BE2C (cell line): ENCODE measurements around the gene PRKG1.

ENCODE experiments used
- DNase-seq: peaks from one replicate; pipeline ENCODE4 v3.0.0-alpha.2; 2020
- H3K27me3 ChIP-seq: fragments of 250-450 bp; sonication (Bioruptor Pico); 2 replicates; pipeline ENCODE4 v1.5.1; 2020; ENCODE audit warnings: mild to moderate bottlenecking
- H3K36me3 ChIP-seq: fragments of 250-450 bp; sonication (Bioruptor Pico); 2 replicates; pipeline ENCODE4 v1.5.1; 2020; ENCODE audit warnings: mild to moderate bottlenecking
- H3K4me1 ChIP-seq: fragments of 250-450 bp; sonication (Bioruptor Pico); 2 replicates; pipeline ENCODE4 v1.5.1; 2020
- H3K4me3 ChIP-seq: 2 replicates; pipeline ENCODE4 v1.5.1; 2011; ENCODE audit warnings: low read depth, low read length
- H3K9me3 ChIP-seq: fragments of 250-450 bp; sonication (Bioruptor Pico); 2 replicates; pipeline ENCODE4 v1.5.1; 2020
- CTCF ChIP-seq: IDR thresholded peaks from 2 replicates; pipeline ENCODE4 v1.5.1; 2012; ENCODE audit warnings: mild to moderate bottlenecking, low read depth, low read length

PRKG1 gene

GRCh38 chr10:51596695-51597094 is 522.4 kb downstream of the PRKG1 start:
- Histone ChIP-seq H3K4me3 (no peak overlapping the region), H3K36me3 (no peaks in the 10 kb centered on the region), H3K9me3 (no peaks in the 10 kb centered on the region), H3K4me1 (no peaks in the 10 kb centered on the region), H3K27me3 (no peaks in the 10 kb centered on the region)
- no peak for DNase-seq
- no peak for TF ChIP-seq CTCF

GRCh38 chr10:51599647-51600046 is 525.4 kb downstream of the PRKG1 start:
- Histone ChIP-seq H3K36me3 (no peaks in the 10 kb centered on the region), H3K4me1 (no peaks in the 10 kb centered on the region), H3K27me3 (no peaks in the 10 kb centered on the region), H3K4me3 (no peak overlapping the region), H3K9me3 (no peaks in the 10 kb centered on the region)
- TF ChIP-seq CTCF = no peak
- DNase-seq = no peak

GRCh38 chr10:51602326-51602725 is 528.0 kb downstream of the PRKG1 start:
- Histone ChIP-seq H3K4me3 (no peak overlapping the region), H3K36me3 (no peaks in the 10 kb centered on the region), H3K4me1 (no peaks in the 10 kb centered on the region), H3K9me3 (no peaks in the 10 kb centered on the region), H3K27me3 (no peaks in the 10 kb centered on the region)
- no peak for DNase-seq
- TF ChIP-seq CTCF = no peak

- Histone ChIP-seq H3K9me3 (no peaks in the 10 kb centered on the region), H3K36me3 (no peaks in the 10 kb centered on the region), H3K4me1 (no peaks in the 10 kb centered on the region), H3K4me3 (no peak overlapping the region), H3K27me3 (no peaks in the 10 kb centered on the region)
- TF ChIP-seq CTCF = no peak
- DNase-seq = no peak
Observed at GRCh38 chr10:51604579-51604978, 530.3 kb downstream of the PRKG1 start.

GRCh38 chr10:51606825-51607462 is 532.7 kb downstream of the PRKG1 start:
- no peak for DNase-seq
- Histone ChIP-seq H3K27me3 (no peaks in the 10 kb centered on the region), H3K36me3 (no peaks in the 10 kb centered on the region), H3K9me3 (no peaks in the 10 kb centered on the region), H3K4me3 (no peak overlapping the region), H3K4me1 (no peaks in the 10 kb centered on the region)
- TF ChIP-seq CTCF = no peak

GRCh38 chr10:51607463-51607835 is 533.2 kb downstream of the PRKG1 start:
- no peak overlapping the region for H3K4me3 ChIP-seq
- no peaks in the 10 kb centered on the region for H3K27me3 ChIP-seq

More at GRCh38 chr10:51607463-51607835, 533.2 kb downstream of the PRKG1 start:
- no peaks in the 10 kb centered on the region for H3K36me3 ChIP-seq
- no peak for DNase-seq
- no peaks in the 10 kb centered on the region for H3K4me1 ChIP-seq
- no peak for TF ChIP-seq CTCF
- H3K9me3 ChIP-seq = no peaks in the 10 kb centered on the region
